Endometrial microvascular endothelial cells (primary cell): ENCODE results near the gene SLC44A5. TPM values are rescaled to one million over a fixed set of nuclear protein-coding genes. Genes with fewer than 3 reads are reported as not detected.
"Not testable (repeated sequence)": the region's sequence is repeated elsewhere in the genome, so short reads cannot be mapped to it uniquely, and the experiment has no call there.

ENCODE experiments used
- in situ Hi-C: cut with HindIII; loops from 2 replicates; pipeline ENCODE4 v1.10.0; 2017; ENCODE audit warnings: low sequenced_read_pairs, low pct_unique_long_range_greater_than_20kb; ENCODE audit errors: inconsistent ontology term
- total RNA-seq: library from RNA; depleted of rRNA; stranded (reverse); fragments of >200 nt; gene quantifications from one replicate; pipeline ENCODE4 v1.2.3, GENCODE V29; 2015; ENCODE audit errors: inconsistent ontology term

SLC44A5 gene
- total RNA-seq = 1.4 TPM

GRCh38 chr1:75611014-75611413, at the start of gene SLC44A5:
SLC44A5 (minus strand) TSS chr1:75611114; CDS start chr1:75541447, 69,667 bp downstream.
- in situ Hi-C loops = no loop called here

- in situ Hi-C loops = no loop called here
Measured at GRCh38 chr1:75655931-75656330, 45.0 kb upstream of the SLC44A5 start.

GRCh38 chr1:75647183-75647582, 36.3 kb upstream of the SLC44A5 start:
- in situ Hi-C loops = not testable (repeated sequence)

- in situ Hi-C loops = not testable (repeated sequence)
Measured at GRCh38 chr1:75645153-75645552, 34.2 kb upstream of the SLC44A5 start.

- in situ Hi-C loops = no loop called here
Measured at GRCh38 chr1:75643460-75643859, 32.5 kb upstream of the SLC44A5 start.

GRCh38 chr1:75641325-75641724, 30.4 kb upstream of the SLC44A5 start:
- in situ Hi-C loops = no loop called here

GRCh38 chr1:75640137-75640536, 29.2 kb upstream of the SLC44A5 start:
- in situ Hi-C loops = no loop called here

- in situ Hi-C loops = no loop called here
Measured at GRCh38 chr1:75632350-75632949, 21.5 kb upstream of the SLC44A5 start.

- in situ Hi-C loops = no loop called here
Measured at GRCh38 chr1:75630998-75631397, 20.1 kb upstream of the SLC44A5 start.

- in situ Hi-C loops = no loop called here
Measured at GRCh38 chr1:75630004-75630594, 19.2 kb upstream of the SLC44A5 start.

- in situ Hi-C loops = loop anchor here (10.0 kb wide), 1 partner anchor 391 kb away; no protein-coding TSS in a partner anchor
Measured at GRCh38 chr1:75625795-75626194, 14.9 kb upstream of the SLC44A5 start.

- in situ Hi-C loops = no loop called here
Measured at GRCh38 chr1:75618382-75618781, 7.5 kb upstream of the SLC44A5 start.

GRCh38 chr1:75616436-75617433, 5.8 kb upstream of the SLC44A5 start:
- in situ Hi-C loops = no loop called here

- in situ Hi-C loops = no loop called here
Measured at GRCh38 chr1:75615613-75616435, 4.9 kb upstream of the SLC44A5 start.

GRCh38 chr1:75614399-75614756, 3.5 kb upstream of the SLC44A5 start:
- in situ Hi-C loops = no loop called here

GRCh38 chr1:75613916-75614315, 3.0 kb upstream of the SLC44A5 start:
- in situ Hi-C loops = no loop called here

GRCh38 chr1:75612976-75613375, 2.1 kb upstream of the SLC44A5 start:
- in situ Hi-C loops = no loop called here

GRCh38 chr1:75602486-75602885, 8.4 kb downstream of the SLC44A5 start:
- in situ Hi-C loops = no loop called here

- in situ Hi-C loops = no loop called here
Measured at GRCh38 chr1:75600781-75601180, 10.1 kb downstream of the SLC44A5 start.
